ENCODE results near the gene RNF2. TPM values are rescaled to one million over a fixed set of nuclear protein-coding genes. Genes with fewer than 3 reads are reported as not detected.

The RNF2 gene
- polyA plus RNA-seq, 1 donor: 22.3 TPM

DNA sequence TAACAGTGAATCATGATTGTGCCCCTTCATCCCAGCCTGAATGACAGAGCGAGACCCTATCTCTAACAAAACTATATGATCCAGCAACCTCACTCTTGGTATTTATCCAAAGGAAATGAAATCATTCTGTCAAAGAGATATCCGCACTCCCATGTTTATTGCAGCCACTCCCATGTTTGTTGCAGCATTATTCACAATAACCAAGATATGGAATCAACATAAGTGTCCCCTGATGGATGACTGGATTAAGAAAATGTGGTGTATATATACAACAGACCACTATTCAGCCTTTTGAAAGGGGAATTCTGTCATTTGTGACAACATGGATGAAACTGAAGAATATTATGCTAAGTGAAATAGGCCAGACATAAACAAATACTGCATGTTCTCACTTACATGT lies 67.0 kb downstream of the RNF2 start:
- H3K27me3 ChIP-seq (ENCODE audit: control insufficient read depth, insufficient read depth, low read length): no peaks in the 10 kb centered on the region
- no peak for DNase-seq
- no CpG with 5 or more reads among the region's 2 CpGs for WGBS (ENCODE audit: insufficient coverage, low lambda C conversion rate)
- H3K36me3 ChIP-seq (ENCODE audit: control insufficient read depth, insufficient read depth, low read length): peaks cover 2% of the 10 kb centered on the region
- no peak overlapping the region for H3K4me3 ChIP-seq (ENCODE audit: low read length)
- H3K4me1 ChIP-seq (ENCODE audit: control insufficient read depth, insufficient read depth, low read length): no peaks in the 10 kb centered on the region
- H3K9me3 ChIP-seq (ENCODE audit: control insufficient read depth, low read depth, low read length): peaks cover 15% of the 10 kb centered on the region
- H3K27ac ChIP-seq (ENCODE audit: low read length): no peak overlapping the region

DNA sequence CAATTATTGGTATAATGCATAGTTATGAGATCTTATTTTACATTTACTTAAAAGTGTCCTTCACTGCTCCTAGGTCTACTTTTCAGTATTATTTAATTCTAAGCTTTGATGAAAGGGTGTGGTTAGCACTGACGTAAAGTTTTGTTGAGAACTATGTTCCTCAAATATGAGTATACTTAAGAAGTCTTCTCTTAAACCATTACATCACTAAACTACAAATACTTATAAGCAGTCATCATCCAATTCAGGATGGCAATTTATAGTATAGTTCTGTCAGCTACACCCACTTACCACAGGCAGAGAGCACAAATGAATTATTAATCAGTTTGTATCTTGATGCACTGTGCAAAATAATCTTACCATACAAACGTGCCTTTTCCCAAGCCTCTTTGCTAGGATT lies 84.3 kb downstream of the RNF2 start:
- H3K4me1 ChIP-seq (ENCODE audit: control insufficient read depth, insufficient read depth, low read length): no peaks in the 10 kb centered on the region
- no peak overlapping the region for H3K27ac ChIP-seq (ENCODE audit: low read length)
- 100% methylated on average over 1 of the region's 2 CpGs for WGBS (ENCODE audit: insufficient coverage, low lambda C conversion rate)
- H3K36me3 ChIP-seq (ENCODE audit: control insufficient read depth, insufficient read depth, low read length): peaks cover 49% of the 10 kb centered on the region
- H3K4me3 ChIP-seq (ENCODE audit: low read length): no peak overlapping the region
- H3K27me3 ChIP-seq (ENCODE audit: control insufficient read depth, insufficient read depth, low read length): no peaks in the 10 kb centered on the region
- peaks cover 14% of the 10 kb centered on the region for H3K9me3 ChIP-seq (ENCODE audit: control insufficient read depth, low read depth, low read length)
- DNase-seq: no peak

DNA sequence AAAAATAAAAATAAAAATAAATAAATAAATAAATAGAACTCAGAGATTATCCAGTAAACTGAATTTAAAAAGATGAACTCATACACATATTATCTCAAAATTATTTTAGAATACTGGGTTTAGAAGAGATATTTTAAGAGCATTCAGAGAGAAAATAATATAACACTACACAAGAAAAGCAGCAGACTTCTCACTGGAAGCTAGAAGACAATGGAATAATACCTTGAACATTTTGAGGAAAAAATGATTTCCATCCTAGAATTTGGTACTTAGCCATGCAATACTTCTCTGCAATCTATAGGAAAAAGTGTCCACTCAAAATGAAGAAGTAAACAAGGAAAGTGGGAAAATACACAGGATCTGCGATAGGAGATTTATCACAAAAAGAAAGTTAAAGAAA lies 87.2 kb downstream of the RNF2 start:
- no peak for DNase-seq
- WGBS (ENCODE audit: insufficient coverage, low lambda C conversion rate): no CpG with 5 or more reads among the region's 1 CpG
- no peaks in the 10 kb centered on the region for H3K4me1 ChIP-seq (ENCODE audit: control insufficient read depth, insufficient read depth, low read length)
- no peaks in the 10 kb centered on the region for H3K27me3 ChIP-seq (ENCODE audit: control insufficient read depth, insufficient read depth, low read length)
- peaks cover 37% of the 10 kb centered on the region for H3K36me3 ChIP-seq (ENCODE audit: control insufficient read depth, insufficient read depth, low read length)
- H3K9me3 ChIP-seq (ENCODE audit: control insufficient read depth, low read depth, low read length): peaks cover 14% of the 10 kb centered on the region
- no peak overlapping the region for H3K4me3 ChIP-seq (ENCODE audit: low read length)
- no peak overlapping the region for H3K27ac ChIP-seq (ENCODE audit: low read length)

DNA sequence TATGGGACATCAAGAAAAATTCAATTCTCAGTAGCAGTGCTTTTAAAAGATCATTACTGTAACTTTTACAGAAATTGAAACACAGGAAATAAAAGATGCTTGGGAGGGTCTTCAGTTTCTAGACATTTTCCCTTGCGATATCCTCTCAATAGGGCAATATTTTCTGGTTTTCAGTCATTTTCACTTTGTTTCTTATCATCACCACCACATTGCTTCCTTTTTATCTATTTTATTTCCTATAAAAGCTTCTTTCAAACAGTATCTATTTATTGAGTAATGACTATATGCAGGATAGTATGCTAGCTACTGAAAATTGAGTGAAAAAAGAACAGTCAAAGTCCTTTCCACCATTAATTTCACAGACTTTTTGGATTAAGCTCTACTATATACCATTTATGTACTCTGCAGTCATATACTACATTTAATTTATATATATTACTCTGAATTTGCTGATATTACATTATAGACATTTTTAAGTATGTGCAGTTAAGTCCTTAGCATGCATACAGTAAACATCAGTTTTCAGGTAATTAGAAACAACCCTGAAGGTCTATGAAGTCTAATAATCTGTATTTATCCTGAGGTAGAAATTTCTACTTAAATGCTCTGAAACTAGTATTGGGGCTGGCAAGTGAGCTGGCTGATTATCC lies 92.7 kb downstream of the RNF2 start:
- peaks cover 40% of the 10 kb centered on the region for H3K36me3 ChIP-seq (ENCODE audit: control insufficient read depth, insufficient read depth, low read length)
- no peaks in the 10 kb centered on the region for H3K4me1 ChIP-seq (ENCODE audit: control insufficient read depth, insufficient read depth, low read length)
- H3K4me3 ChIP-seq (ENCODE audit: low read length): no peak overlapping the region
- H3K9me3 ChIP-seq (ENCODE audit: control insufficient read depth, low read depth, low read length): peaks cover 2% of the 10 kb centered on the region
- no peak for DNase-seq
- 100% methylated on average over 1 of the region's 1 CpG for WGBS (ENCODE audit: insufficient coverage, low lambda C conversion rate)
- no peaks in the 10 kb centered on the region for H3K27me3 ChIP-seq (ENCODE audit: control insufficient read depth, insufficient read depth, low read length)
- no peak overlapping the region for H3K27ac ChIP-seq (ENCODE audit: low read length)

DNA sequence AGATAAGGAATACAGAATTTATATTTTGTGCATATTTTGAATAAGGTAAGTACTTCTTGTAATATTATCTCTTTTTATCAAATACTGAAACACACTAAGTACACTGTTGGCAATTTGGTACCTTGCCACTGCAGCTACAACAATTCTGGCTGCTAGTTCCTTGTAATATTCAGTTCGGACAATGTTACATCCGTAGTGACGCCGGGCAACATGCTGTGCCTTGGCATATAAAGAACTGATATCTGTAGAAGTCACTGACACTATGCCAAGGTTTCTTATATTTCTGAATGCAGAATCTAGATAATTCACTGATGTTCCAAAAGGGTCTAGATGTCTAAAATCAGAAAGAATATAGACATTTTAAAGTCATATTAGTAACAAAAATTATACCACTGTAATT lies 93.9 kb downstream of the RNF2 start:
- no CpG with 5 or more reads among the region's 4 CpGs for WGBS (ENCODE audit: insufficient coverage, low lambda C conversion rate)
- Histone ChIP-seq H3K9me3 (ENCODE audit: control insufficient read depth, low read depth, low read length) (no peaks in the 10 kb centered on the region), H3K27me3 (ENCODE audit: control insufficient read depth, insufficient read depth, low read length) (no peaks in the 10 kb centered on the region), H3K4me3 (ENCODE audit: low read length) (no peak overlapping the region), H3K4me1 (ENCODE audit: control insufficient read depth, insufficient read depth, low read length) (no peaks in the 10 kb centered on the region), H3K36me3 (ENCODE audit: control insufficient read depth, insufficient read depth, low read length) (peaks cover 31% of the 10 kb centered on the region), H3K27ac (ENCODE audit: low read length) (no peak overlapping the region)
- no peak for DNase-seq

DNA sequence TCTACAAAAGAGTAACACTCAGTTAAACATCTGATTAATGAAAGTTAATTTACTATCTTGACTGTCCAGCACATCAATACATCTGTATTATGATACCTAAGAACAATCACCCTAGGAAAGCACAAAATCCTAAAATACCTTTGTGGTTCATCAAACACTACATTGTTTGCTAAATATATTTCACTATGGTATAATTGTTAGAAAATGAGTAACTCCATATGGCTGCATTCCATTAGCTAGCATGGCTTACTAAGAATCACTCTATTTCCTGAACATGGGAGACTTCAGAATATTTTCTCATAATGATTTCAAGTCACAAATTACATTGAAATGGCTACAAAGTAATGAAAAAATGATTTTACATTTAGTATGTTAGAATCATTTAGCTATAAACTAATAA lies 98.9 kb downstream of the RNF2 start:
- Histone ChIP-seq H3K4me3 (ENCODE audit: low read length) (no peak overlapping the region), H3K27ac (ENCODE audit: low read length) (no peak overlapping the region), H3K36me3 (ENCODE audit: control insufficient read depth, insufficient read depth, low read length) (peaks cover 24% of the 10 kb centered on the region), H3K4me1 (ENCODE audit: control insufficient read depth, insufficient read depth, low read length) (no peaks in the 10 kb centered on the region), H3K27me3 (ENCODE audit: control insufficient read depth, insufficient read depth, low read length) (no peaks in the 10 kb centered on the region), H3K9me3 (ENCODE audit: control insufficient read depth, low read depth, low read length) (no peaks in the 10 kb centered on the region)
- no peak for DNase-seq

DNA sequence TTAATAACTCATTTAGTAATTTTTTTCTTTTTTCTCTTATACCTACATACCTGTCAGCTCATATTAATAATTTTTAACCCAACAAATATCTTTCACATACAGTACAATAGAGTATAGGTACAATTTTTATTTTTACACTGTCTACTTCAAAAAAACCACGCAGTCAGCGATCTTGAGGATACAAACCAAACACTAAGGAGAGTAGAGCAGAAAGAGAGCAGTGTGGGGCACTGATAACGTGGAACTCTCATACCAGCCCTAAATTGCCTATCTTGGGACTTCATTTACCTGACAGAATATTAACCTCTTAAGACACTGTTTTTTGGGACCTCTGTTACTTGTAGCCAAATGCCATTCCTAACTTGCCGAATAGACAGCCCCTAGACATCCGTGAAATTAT lies 105.9 kb downstream of the RNF2 start:
- Histone ChIP-seq H3K9me3 (ENCODE audit: control insufficient read depth, low read depth, low read length) (no peaks in the 10 kb centered on the region), H3K27ac (ENCODE audit: low read length) (no peak overlapping the region), H3K27me3 (ENCODE audit: control insufficient read depth, insufficient read depth, low read length) (no peaks in the 10 kb centered on the region), H3K4me3 (ENCODE audit: low read length) (no peak overlapping the region), H3K4me1 (ENCODE audit: control insufficient read depth, insufficient read depth, low read length) (peaks cover 8% of the 10 kb centered on the region), H3K36me3 (ENCODE audit: control insufficient read depth, insufficient read depth, low read length) (peaks cover 15% of the 10 kb centered on the region)
- no peak for DNase-seq
- WGBS (ENCODE audit: insufficient coverage, low lambda C conversion rate): 100% methylated on average over 3 of the region's 5 CpGs

Other genes starting within 250 kb of the RNF2 start
- 5.1 TPM for gene NIBAN1, start 71.0 kb upstream of the RNF2 start, polyA plus RNA-seq
- gene TRMT1L, start 111.4 kb downstream of the RNF2 start, polyA plus RNA-seq: 15.9 TPM
- gene SWT1, start 111.6 kb downstream of the RNF2 start, polyA plus RNA-seq: 5.3 TPM